ENCODE data around the gene LMNA. TPM values are rescaled to one million over a fixed set of nuclear protein-coding genes. Genes with fewer than 3 reads are reported as not detected.
A peak's percentile ranks its signal among the peaks of the same experiment; 100 is the strongest.

Gene LMNA
- polyA plus RNA-seq, 6 donors from 2014 or later = 0.33 to 3.0 (median 1.4) TPM

DNA sequence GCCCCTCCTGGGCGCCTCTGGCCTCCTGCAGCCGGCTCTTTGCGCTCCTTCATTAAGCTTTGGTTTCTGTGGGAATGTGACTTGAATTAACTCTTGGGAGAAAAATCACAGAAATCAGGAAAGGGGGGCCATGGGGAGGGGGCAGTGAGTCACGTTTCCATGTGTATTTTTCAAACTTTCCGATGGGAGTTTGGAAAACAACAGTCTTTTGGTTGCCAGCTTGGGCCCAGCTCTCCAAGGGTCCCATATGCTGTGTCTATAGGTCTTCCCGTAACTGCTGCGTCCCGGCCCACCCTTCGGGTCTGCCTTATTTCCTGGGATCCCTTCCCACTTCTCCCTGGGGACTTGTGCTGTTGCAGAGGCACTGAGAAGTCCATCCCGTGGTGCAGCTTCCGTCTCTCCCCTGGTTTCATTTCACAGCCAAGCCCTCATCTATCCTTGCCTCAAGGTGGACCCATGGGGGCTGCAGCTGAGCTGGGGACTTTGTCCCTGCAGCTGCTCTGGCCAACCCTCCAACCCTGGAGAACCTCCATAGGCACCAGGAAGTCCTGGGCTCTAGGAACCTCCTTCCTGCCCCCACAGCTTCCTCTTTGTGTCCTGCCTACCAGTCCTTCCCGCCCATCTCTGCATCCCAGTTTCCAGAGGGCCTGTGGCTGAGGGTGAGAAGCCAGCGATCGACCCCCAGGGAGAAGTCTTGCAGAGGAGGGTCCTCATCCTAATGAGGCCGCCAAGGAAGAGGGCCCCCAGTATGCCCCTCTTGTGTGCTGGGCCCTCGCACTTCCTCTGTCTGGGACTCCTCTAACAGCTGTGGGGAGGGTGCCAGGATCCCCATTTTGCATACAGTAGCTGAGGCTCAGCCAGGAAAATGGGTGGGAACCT, 11.6 kb upstream of the LMNA start:
- Mint-ChIP-seq H3K36me3 (no peaks in the 10 kb centered on the region), H3K9me3 (no peaks in the 10 kb centered on the region), H3K4me3 (no peak overlapping the region), H3K4me1 (peaks cover 24 to 36% (median 35%) of the 10 kb centered on the region in 3 donors), H3K27me3 (peaks cover 4 to 47% (median 19%) of the 10 kb centered on the region in 3 donors), H3K27ac (peak overlapping the region in 5 of 6 donors; percentile 77 to 100 (median 93))
- ATAC-seq (ENCODE audit: low read depth in 2 of 2) (no peak), DNase-seq (no peak)

DNA sequence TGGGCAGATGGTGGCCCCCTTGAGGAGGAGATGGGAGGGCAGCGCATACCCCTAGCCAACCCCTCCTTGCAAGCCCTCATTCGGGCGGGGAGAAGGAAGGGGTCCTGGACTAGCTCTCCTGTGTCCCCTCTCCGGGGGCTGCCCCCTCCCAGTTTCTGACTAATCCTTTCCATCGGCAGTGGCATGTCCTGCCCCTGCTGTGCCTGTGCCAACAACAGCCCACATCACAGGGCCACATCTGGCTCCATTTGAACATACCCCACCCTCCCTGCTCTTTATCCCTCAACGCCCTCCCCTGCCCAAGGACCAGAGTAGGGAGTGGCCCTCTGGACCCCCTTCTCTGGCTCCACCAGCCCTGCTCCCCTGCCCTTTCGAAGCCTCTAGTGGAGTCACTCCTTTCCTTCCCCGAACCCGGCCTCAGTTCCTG, 11.0 kb upstream of the LMNA start:
- DNase-seq = no peak
- Mint-ChIP-seq H3K4me3 (peak overlapping the region in 3 of 8 donors; percentile 3 to 83 (median 68)), H3K36me3 (no peaks in the 10 kb centered on the region), H3K9me3 (no peaks in the 10 kb centered on the region), H3K27ac (peak overlapping the region; percentile 99 to 100 (median 100)), H3K4me1 (peaks cover 20 to 33% (median 32%) of the 10 kb centered on the region in 3 donors), H3K27me3 (peaks cover 4 to 47% (median 19%) of the 10 kb centered on the region in 3 donors)
- no peak for ATAC-seq (ENCODE audit: low read depth in 2 of 2)

DNA sequence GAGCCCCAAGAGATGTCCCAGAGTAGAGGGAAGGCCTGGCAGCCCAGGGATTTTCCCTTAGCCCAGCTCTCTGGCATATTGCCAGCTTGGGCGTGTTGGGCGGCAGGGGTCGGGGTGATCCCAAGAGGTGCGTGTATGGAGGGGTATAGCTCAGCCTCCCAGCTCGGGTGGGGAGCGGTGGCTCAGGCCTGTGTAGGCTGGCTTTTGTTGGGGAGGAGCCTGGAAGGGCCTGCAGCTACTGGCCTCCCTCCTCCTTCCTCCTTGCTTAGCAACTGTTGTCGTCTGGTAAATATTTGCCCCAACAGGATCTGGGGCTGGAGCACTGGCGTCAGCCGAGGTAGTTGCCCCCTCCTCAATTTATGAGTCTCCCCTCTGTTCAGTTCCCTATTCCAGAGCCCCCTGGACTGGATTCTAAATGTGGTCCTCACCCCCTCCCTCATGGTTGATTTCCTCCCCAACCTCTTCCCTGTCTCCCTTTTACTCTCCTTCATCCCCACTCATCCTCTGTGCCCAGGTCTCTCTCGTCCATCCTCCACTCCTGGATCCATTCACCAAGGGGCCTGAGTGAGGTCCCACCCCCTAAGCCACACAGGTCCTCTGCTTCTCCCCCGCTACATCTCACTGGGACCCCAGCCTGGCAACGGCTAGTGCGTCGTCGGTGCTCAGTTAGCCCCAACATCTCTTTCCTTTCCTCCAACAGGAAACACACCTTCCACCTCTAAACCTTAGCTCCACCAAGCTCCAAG, 10.3 kb upstream of the LMNA start:
- peaks cover 4 to 47% (median 19%) of the 10 kb centered on the region in 3 donors for H3K27me3 Mint-ChIP-seq
- peaks cover 20 to 33% (median 32%) of the 10 kb centered on the region in 3 donors for H3K4me1 Mint-ChIP-seq
- H3K4me3 Mint-ChIP-seq = peak overlapping the region; percentile 28 to 83 (median 64)
- ATAC-seq (ENCODE audit: low read depth in 2 of 2) (peak; percentile 6 to 8), DNase-seq (peak; percentile 38)
- no peaks in the 10 kb centered on the region for H3K36me3 Mint-ChIP-seq
- H3K27ac Mint-ChIP-seq = peak overlapping the region; percentile 99 to 100 (median 100)
- no peaks in the 10 kb centered on the region for H3K9me3 Mint-ChIP-seq

DNA sequence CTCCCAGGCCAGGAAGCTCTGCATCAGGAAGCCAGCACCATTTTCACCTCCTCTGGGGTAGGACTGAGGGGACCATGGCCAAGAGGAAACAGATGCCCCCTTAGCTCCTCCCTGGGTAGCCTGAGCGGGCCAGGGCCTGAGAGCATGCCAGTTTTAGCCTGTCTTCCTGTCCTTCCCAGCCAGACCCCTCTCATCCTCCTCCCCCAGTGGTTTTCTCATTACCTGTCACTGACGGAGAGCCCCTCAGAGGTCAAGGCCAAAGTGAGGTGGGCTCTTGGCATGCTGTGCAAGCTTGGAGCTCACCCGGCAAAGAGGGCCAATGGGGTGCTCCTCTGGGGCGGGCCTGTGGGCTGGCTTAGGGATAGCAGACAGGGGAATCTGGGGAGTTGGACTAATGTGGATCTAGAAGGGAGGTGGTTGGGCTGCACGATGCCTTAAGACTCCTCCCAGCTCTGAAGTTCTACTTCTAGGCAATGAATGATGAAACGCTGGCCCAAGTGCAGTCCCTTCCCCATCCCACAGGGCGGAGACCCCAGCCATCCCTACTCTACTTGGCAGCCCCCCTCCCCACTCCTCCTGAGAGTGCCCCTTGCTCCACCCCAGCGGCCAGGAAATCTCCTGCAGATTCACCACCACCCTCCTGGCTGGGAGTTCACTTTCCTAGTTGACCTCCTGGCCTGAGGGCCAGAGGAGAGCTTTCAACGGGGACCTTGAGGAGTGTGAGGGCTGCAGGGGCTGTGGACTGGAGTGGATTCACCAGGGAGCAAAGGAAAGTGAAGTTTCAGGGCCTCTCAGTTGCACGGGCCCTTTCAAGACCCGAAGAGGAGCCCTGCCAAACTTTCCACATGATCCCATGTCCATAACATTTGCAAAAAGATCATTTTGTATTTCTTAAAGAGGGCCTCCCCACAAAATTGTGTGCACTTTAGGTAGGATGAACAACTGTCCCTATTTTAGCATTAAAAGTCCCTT, 9.4 kb upstream of the LMNA start:
- Mint-ChIP-seq H3K27ac (peak overlapping the region; percentile 100), H3K27me3 (peaks cover 2 to 46% (median 17%) of the 10 kb centered on the region in 3 donors)

DNA sequence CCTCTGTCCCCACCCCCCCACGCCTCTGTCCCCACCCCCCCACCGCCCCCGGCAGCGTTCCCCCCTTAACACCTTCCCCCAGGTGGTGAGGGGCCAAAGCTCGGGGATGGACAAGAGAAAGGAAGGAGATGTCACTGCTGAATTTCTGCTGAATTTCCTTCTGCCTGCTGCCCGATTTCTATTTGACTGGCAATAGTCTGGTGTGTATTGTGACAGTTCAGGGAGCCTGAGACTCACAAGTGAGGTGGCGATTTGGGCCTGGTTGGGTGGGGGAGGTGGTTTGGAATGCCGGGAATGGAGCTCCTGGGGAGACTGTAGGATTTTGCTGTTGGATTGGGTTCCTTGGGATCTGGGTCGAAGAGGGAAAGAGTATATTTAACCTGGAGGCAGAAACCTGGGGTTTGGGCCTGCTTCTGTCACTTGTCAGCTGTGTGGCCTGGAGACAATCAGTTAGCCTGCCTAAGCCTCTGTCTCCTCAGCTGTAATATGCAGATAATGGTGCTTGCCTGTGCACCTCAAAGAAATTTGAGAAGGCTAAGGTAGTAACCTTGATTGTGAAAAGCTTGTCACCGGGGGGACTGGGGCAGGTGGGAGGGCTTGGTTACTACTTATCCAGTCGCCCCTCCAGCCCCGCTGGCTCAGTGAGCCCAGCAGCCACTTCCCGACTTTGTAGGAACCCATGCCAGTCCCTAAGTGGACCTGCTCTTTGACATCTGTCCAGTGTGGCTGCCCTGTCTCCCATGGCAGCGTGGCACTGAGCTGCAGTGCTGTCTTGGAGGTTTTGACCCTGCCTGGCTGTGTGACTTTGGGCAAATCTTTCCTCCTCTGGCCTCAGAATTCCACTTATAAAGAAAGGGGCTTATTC, 7.7 kb upstream of the LMNA start:
- H3K27ac Mint-ChIP-seq = peak overlapping the region; percentile 100
- DNase-seq (no peak), ATAC-seq (ENCODE audit: low read depth in 2 of 2) (no peak)
- H3K36me3 Mint-ChIP-seq = no peaks in the 10 kb centered on the region
- H3K4me1 Mint-ChIP-seq = peaks cover 20 to 33% (median 30%) of the 10 kb centered on the region in 3 donors
- peaks cover 3 to 41% (median 9%) of the 10 kb centered on the region in 3 donors for H3K27me3 Mint-ChIP-seq
- H3K9me3 Mint-ChIP-seq = no peaks in the 10 kb centered on the region
- H3K4me3 Mint-ChIP-seq = peak overlapping the region; percentile 69 to 92 (median 84)

More for the DNA sequence above, 9.4 kb upstream of the LMNA start:
- ATAC-seq (ENCODE audit: low read depth in 2 of 2) (no peak), DNase-seq (no peak)
- Mint-ChIP-seq H3K4me3 (peak overlapping the region; percentile 82 to 93 (median 86)), H3K4me1 (peaks cover 20 to 33% (median 32%) of the 10 kb centered on the region in 3 donors), H3K9me3 (no peaks in the 10 kb centered on the region), H3K36me3 (no peaks in the 10 kb centered on the region)

DNA sequence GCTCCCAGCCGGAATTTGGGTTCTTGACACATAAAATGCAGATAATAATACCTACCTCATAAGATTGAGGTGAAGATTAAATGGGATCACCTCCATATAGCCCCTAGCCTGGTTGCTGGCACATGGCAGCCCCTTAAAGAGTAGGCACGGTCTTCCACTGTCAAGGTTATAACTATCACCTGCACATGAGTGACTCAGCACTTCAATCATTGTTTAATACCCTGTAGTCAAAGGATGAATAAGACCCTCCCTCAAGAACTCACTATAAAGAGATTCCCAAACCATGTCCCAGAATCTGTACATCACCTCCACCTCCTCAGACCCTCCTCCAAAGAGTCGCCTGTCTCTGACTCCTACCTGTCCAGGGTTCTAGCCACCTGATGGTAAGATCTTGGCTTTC, 6.5 kb upstream of the LMNA start:
- no peaks in the 10 kb centered on the region for H3K9me3 Mint-ChIP-seq
- no peaks in the 10 kb centered on the region for H3K36me3 Mint-ChIP-seq
- DNase-seq = no peak
- H3K4me1 Mint-ChIP-seq = peaks cover 20 to 30% (median 29%) of the 10 kb centered on the region in 3 donors
- H3K4me3 Mint-ChIP-seq = peak overlapping the region in 2 of 8 donors; percentile 10 to 83
- ATAC-seq (ENCODE audit: low read depth in 2 of 2) = no peak
- peak overlapping the region; percentile 100 for H3K27ac Mint-ChIP-seq
- H3K27me3 Mint-ChIP-seq = peaks cover 3 to 39% (median 15%) of the 10 kb centered on the region in 3 donors

DNA sequence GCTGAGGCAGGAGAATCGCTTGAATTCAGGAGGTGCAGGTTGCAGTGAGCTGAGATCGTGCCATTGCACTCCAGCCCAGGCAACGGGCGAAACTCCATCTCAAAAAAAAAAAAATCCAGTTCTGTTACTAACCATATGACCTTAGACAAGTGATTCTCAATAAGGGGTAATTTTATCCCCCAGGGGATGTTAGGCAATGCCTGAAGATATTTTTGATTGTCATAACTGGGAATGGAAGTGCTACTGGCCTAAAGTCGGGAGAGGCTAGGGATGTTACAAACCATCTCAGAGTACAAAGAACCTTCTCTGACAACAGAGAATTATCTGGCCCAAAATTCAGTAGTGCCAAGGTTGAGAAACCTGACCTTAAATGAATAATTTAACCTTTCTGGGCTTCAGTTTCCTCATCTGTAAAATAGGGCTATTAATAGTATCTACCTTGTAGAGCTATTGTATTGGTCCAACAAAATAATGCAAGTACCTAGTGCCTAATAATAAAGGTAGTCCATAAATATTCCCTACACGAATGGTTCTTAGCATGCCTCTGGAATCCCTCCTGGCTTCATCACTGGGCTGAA, 5.8 kb upstream of the LMNA start:
- H3K27me3 Mint-ChIP-seq = peaks cover 7 to 39% (median 22%) of the 10 kb centered on the region in 3 donors
- H3K27ac Mint-ChIP-seq = peak overlapping the region; percentile 75 to 100 (median 100)
- DNase-seq (no peak), ATAC-seq (ENCODE audit: low read depth in 2 of 2) (no peak)
- H3K4me3 Mint-ChIP-seq = peak overlapping the region in 1 of 8 donors; percentile 22
- no peaks in the 10 kb centered on the region for H3K9me3 Mint-ChIP-seq
- no peaks in the 10 kb centered on the region for H3K36me3 Mint-ChIP-seq
- H3K4me1 Mint-ChIP-seq = peaks cover 17 to 28% (median 26%) of the 10 kb centered on the region in 3 donors

DNA sequence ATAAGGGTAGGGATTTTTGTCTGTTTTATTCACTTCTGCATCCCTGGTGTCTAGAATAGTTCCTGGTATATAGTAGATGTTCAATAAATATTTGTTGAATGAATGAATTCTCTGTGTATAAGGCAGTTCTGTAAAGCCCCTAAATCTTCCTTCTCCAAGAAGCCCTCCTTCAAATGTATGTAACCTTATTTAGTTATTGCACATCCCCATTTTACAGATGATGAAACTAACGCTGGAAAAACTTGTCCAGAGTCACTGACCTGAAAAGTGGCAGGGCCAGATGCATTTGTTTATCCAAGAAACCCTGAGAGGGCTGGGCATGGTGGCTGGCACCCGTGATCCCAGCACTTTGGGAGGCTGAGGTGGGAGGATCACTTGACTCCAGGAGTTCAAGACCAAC, 4.3 kb upstream of the LMNA start:
- Mint-ChIP-seq H3K9me3 (no peaks in the 10 kb centered on the region), H3K27ac (peak overlapping the region in 3 of 6 donors; percentile 4 to 100 (median 79))

DNA sequence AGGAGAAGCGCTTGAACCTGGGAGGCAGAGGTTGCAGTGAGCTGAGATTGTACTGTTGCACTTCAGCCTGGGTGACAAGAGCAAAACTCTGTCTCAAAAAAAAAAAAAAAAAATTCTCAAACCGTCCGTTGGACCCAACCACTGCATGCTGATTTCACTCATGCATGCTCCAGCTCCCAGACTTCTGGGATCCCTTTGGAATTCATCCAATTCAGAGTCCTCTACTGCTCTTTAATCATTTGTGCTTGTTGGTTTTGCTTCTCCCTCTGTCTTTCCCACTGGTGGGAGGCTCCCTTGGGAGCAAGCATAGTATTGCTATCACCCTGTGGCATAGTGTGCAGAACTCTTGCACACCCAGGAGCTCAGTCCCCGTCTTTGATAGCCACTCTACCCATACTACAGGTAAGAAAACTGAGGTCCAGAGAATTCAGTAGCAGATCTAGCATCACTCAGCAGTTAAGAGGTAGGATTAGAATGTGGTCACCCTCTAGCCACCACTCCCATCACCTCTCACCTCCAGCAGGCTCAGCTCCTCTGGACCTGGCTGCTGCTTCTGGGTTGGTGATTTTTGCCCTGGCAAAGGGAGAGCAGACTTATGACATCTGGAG, 3.1 kb upstream of the LMNA start:
- Mint-ChIP-seq H3K9me3 (no peaks in the 10 kb centered on the region), H3K4me1 (peaks cover 20 to 26% (median 23%) of the 10 kb centered on the region in 3 donors), H3K36me3 (peaks cover 0 to 5% of the 10 kb centered on the region in 2 donors), H3K4me3 (no peak overlapping the region), H3K27ac (peak overlapping the region in 3 of 6 donors; percentile 70 to 92 (median 88)), H3K27me3 (peaks cover 29 to 56% (median 49%) of the 10 kb centered on the region in 3 donors)
- DNase-seq (no peak), ATAC-seq (ENCODE audit: low read depth in 2 of 2) (no peak)

More for the DNA sequence above, 4.3 kb upstream of the LMNA start:
- ATAC-seq (ENCODE audit: low read depth in 2 of 2) (no peak), DNase-seq (no peak)
- Mint-ChIP-seq H3K36me3 (no peaks in the 10 kb centered on the region), H3K27me3 (peaks cover 19 to 44% (median 37%) of the 10 kb centered on the region in 3 donors), H3K4me1 (peaks cover 20 to 27% (median 20%) of the 10 kb centered on the region in 3 donors), H3K4me3 (no peak overlapping the region)

DNA sequence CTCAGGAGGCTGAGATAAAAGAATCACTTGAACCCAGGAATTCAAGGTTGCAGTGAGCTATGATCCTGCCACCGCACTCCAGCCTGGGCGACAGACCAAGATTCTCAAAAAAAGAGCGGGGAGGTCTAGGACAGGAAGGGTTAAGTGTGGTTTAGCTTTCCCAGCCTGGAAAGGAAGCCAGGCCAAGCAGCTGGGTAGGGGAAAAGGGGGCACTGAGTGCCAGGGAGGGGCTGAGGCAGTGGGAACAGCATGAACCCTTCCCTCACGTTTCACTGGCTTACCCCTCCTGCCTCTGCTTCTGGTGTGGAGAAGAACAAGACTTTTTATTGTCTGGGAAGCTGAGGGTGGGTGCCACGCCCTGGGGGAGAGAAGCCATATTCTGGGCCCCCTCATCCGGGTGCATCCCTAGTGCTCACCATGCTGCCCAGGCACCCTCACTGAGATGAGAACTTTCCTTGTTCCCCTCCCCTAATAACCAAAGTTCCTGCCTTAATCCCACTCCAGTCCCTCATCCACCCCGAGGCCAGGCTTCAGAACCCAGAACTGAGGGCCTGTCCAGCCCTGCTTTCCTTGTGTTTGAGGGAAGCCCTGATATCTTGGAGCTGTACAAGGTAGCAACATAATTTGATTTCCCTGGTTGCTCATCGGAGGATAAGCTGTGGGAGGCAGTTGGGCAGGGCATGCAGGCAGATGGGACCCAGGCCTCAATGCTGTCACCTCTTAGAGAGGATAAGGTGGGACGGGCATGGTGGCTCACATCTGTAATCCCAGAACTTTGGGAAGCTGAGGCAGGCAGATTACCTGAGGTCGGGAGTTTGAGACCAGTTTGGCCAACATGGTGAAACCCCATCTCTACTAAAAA, 2.0 kb upstream of the LMNA start:
- peaks cover 0 to 8% of the 10 kb centered on the region in 2 donors for H3K36me3 Mint-ChIP-seq

More for the DNA sequence above, 2.0 kb upstream of the LMNA start:
- no peaks in the 10 kb centered on the region for H3K9me3 Mint-ChIP-seq
- no peak for DNase-seq
- peak overlapping the region in 3 of 6 donors; percentile 73 to 92 (median 85) for H3K27ac Mint-ChIP-seq
- peak overlapping the region in 3 of 8 donors; percentile 17 to 53 (median 35) for H3K4me3 Mint-ChIP-seq
- peaks cover 31 to 62% (median 52%) of the 10 kb centered on the region in 3 donors for H3K27me3 Mint-ChIP-seq
- H3K4me1 Mint-ChIP-seq = peaks cover 18 to 22% (median 20%) of the 10 kb centered on the region in 3 donors
- ATAC-seq (ENCODE audit: low read depth in 2 of 2) = no peak

All from naive B cell (primary cell).